ENCODE measurements around the gene GSC2.
A peak's percentile ranks its signal among the peaks of the same experiment; 100 is the strongest.

GSC2 gene

DNA sequence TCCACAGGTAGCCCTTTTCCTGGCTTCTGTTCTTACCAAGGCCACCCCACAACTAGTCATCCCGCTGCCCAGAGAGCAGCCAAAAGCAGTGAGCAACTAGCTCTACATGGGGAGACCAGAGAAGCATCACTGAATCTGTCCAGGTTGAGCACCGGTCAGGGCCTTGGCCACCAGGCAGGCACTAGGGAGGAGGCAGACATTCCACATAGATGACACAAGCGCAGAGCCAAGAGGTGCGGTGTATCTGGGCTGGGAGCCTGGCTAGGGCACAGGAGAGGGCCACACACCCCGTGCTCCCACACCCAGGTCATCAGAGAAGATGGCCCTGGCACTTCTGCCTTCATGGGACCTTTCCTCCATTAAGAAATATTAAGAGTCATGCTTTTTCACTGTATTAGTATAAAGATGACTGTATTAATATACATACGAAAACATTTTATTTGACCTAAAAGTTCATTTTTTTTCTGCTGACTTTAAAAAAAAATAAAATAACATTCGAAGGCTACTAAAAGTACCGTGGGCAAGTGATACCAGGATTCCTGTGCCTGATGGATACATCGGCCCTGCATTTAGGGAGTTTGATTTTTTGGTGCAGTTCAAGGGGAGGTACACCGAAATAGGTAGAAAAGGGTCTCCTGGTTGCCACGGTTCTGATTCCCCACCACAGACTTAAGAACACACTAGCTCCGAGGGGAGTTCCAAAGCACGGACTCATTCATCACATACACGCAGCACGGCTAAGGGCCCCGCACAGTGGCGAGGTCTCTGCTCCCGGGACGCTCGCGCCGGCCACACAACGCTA lies 29.1 kb downstream of the GSC2 start:
- Histone ChIP-seq H4K20me1 (ENCODE audit: control insufficient read depth, insufficient read depth, low read depth, low read length) (peaks cover 36% of the 10 kb centered on the region), H3K4me2 (ENCODE audit: low read length) (peak overlapping the region; percentile 76), H3K27ac (ENCODE audit: low read depth, low read length) (no peak overlapping the region), H3K27me3 (ENCODE audit: control insufficient read depth, low read length) (no peaks in the 10 kb centered on the region), H3K9me3 (ENCODE audit: control insufficient read depth, insufficient read depth, low read length) (no peaks in the 10 kb centered on the region), H3K79me2 (ENCODE audit: control insufficient read depth, low read length) (peaks cover 62% of the 10 kb centered on the region), H3F3A (ENCODE audit: control insufficient read depth, insufficient read depth) (peaks cover 3% of the 10 kb centered on the region; the same call in 1 of the 2 replicates), H3K9me2 (replicated peaks; ENCODE audit: control insufficient read depth, low read length) (no peaks in the 10 kb centered on the region), H3K36me3 (ENCODE audit: control insufficient read depth, low read length) (peaks cover 8% of the 10 kb centered on the region), H3K4me3 (ENCODE audit: low read length) (peak overlapping the region; percentile 85), H3K4me1 (ENCODE audit: control insufficient read depth, low read length) (peaks cover 50% of the 10 kb centered on the region)
- no peak for TF ChIP-seq EZH2phosphoT487 (IDR thresholded peaks at IDR 0.05; ENCODE audit: borderline replicate concordance, low read length)
- TF ChIP-seq, protein P1, sequence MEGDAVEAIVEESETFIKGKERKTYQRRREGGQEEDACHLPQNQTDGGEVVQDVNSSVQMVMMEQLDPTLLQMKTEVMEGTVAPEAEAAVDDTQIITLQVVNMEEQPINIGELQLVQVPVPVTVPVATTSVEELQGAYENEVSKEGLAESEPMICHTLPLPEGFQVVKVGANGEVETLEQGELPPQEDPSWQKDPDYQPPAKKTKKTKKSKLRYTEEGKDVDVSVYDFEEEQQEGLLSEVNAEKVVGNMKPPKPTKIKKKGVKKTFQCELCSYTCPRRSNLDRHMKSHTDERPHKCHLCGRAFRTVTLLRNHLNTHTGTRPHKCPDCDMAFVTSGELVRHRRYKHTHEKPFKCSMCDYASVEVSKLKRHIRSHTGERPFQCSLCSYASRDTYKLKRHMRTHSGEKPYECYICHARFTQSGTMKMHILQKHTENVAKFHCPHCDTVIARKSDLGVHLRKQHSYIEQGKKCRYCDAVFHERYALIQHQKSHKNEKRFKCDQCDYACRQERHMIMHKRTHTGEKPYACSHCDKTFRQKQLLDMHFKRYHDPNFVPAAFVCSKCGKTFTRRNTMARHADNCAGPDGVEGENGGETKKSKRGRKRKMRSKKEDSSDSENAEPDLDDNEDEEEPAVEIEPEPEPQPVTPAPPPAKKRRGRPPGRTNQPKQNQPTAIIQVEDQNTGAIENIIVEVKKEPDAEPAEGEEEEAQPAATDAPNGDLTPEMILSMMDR (IDR thresholded peaks at IDR 0.05; ENCODE audit: low read depth, low read length, poor library complexity, severe bottlenecking) = no peak

DNA sequence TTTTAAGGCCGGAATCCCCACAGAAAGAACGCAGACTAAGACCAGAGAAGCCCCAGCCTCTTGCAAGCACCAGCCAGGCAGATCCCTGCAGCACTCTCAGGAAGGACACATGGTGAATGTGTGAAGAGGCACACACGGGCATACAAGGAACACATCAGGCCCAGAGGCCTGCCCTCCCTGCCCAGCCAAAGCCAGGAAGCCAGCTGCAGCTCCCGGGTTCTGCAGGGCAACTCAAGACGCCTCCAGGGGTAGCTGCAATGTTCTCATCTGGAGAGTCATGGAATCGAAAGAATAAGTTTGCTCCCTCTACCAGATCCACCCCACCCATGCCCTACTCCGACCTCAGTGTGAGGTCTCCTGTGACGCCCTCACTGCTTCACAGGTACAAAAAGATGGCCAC lies 30.1 kb downstream of the GSC2 start:
- H4K20me1 ChIP-seq (ENCODE audit: control insufficient read depth, insufficient read depth, low read depth, low read length) = peaks cover 38% of the 10 kb centered on the region
- peaks cover 3% of the 10 kb centered on the region; the same call in 1 of the 2 replicates for H3F3A ChIP-seq (ENCODE audit: control insufficient read depth, insufficient read depth)
- TF ChIP-seq, protein P1 (IDR thresholded peaks at IDR 0.05; ENCODE audit: low read depth, low read length, poor library complexity, severe bottlenecking) = no peak
- TF ChIP-seq EZH2phosphoT487 (IDR thresholded peaks at IDR 0.05; ENCODE audit: borderline replicate concordance, low read length) = no peak
- H3K9me3 ChIP-seq (ENCODE audit: control insufficient read depth, insufficient read depth, low read length) = no peaks in the 10 kb centered on the region
- peaks cover 11% of the 10 kb centered on the region for H3K36me3 ChIP-seq (ENCODE audit: control insufficient read depth, low read length)
- H3K79me2 ChIP-seq (ENCODE audit: control insufficient read depth, low read length) = peaks cover 72% of the 10 kb centered on the region
- H3K27me3 ChIP-seq (ENCODE audit: control insufficient read depth, low read length) = no peaks in the 10 kb centered on the region
- peaks cover 50% of the 10 kb centered on the region for H3K4me1 ChIP-seq (ENCODE audit: control insufficient read depth, low read length)
- H3K4me3 ChIP-seq (ENCODE audit: low read length) = peak overlapping the region; percentile 14; the same call in 1 of the 2 replicates
- no peak overlapping the region for H3K27ac ChIP-seq (ENCODE audit: low read depth, low read length)
- peak overlapping the region; percentile 76 for H3K4me2 ChIP-seq (ENCODE audit: low read length)
- H3K9me2 ChIP-seq (replicated peaks; ENCODE audit: control insufficient read depth, low read length) = no peaks in the 10 kb centered on the region

DNA sequence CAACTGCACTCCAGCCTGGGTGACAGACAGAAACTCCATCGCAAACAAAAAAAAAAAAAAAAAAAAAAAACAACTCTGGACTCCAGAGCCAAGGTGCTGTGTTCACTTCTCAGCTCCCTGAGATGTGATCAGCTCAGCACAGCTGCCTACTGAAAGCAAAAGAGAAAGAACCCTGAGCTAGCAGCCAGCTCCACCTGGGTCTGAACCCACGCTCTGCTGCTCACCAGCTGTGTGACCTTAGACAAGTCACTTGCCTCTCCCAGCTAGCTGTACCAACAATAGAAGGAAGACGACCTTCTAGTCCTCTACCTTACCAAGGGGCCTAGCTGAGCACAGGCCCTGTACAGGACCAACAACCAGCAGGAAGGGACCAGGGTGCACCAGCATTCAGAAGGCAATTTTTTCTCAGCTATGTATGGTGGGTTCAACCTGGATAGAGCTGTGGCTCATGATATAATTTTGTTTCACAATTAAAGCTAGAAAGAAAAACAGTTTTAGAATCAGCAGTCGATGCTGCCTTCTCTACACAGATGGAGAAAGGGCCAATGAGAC lies 31.7 kb downstream of the GSC2 start:
- Histone ChIP-seq H3K27me3 (ENCODE audit: control insufficient read depth, low read length) (no peaks in the 10 kb centered on the region), H3K36me3 (ENCODE audit: control insufficient read depth, low read length) (peaks cover 11% of the 10 kb centered on the region), H3K4me2 (ENCODE audit: low read length) (peak overlapping the region; percentile 76), H3F3A (ENCODE audit: control insufficient read depth, insufficient read depth) (peaks cover 3% of the 10 kb centered on the region; the same call in 1 of the 2 replicates), H3K4me3 (ENCODE audit: low read length) (peak overlapping the region; percentile 39), H3K79me2 (ENCODE audit: control insufficient read depth, low read length) (peaks cover 86% of the 10 kb centered on the region), H4K20me1 (ENCODE audit: control insufficient read depth, insufficient read depth, low read depth, low read length) (peaks cover 38% of the 10 kb centered on the region), H3K4me1 (ENCODE audit: control insufficient read depth, low read length) (peaks cover 50% of the 10 kb centered on the region), H3K9me3 (ENCODE audit: control insufficient read depth, insufficient read depth, low read length) (no peaks in the 10 kb centered on the region), H3K9me2 (replicated peaks; ENCODE audit: control insufficient read depth, low read length) (no peaks in the 10 kb centered on the region), H3K27ac (ENCODE audit: low read depth, low read length) (peak overlapping the region; percentile 58)
- TF ChIP-seq, protein P1 (IDR thresholded peaks at IDR 0.05; ENCODE audit: low read depth, low read length, poor library complexity, severe bottlenecking) = no peak
- no peak for TF ChIP-seq EZH2phosphoT487 (IDR thresholded peaks at IDR 0.05; ENCODE audit: borderline replicate concordance, low read length)

All from DOHH2 (cell line).